ENCODE measurements around the gene NRG2.

GRCh38 chr5:139952574-139952973 lies 90.5 kb downstream of the NRG2 start:
- TF ChIP-seq, protein P1, sequence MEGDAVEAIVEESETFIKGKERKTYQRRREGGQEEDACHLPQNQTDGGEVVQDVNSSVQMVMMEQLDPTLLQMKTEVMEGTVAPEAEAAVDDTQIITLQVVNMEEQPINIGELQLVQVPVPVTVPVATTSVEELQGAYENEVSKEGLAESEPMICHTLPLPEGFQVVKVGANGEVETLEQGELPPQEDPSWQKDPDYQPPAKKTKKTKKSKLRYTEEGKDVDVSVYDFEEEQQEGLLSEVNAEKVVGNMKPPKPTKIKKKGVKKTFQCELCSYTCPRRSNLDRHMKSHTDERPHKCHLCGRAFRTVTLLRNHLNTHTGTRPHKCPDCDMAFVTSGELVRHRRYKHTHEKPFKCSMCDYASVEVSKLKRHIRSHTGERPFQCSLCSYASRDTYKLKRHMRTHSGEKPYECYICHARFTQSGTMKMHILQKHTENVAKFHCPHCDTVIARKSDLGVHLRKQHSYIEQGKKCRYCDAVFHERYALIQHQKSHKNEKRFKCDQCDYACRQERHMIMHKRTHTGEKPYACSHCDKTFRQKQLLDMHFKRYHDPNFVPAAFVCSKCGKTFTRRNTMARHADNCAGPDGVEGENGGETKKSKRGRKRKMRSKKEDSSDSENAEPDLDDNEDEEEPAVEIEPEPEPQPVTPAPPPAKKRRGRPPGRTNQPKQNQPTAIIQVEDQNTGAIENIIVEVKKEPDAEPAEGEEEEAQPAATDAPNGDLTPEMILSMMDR (IDR thresholded peaks at IDR 0.05; ENCODE audit: extremely low read depth in 1 of 2, insufficient read depth in 1 of 2, low read depth in 1 of 2, low read length in 2 of 2) = no peak
- TF ChIP-seq POLR2AphosphoS5 (IDR thresholded peaks at IDR 0.05; ENCODE audit: insufficient read depth, low read depth, low read length) (no peak), POLR2A (IDR thresholded peaks at IDR 0.05; ENCODE audit: low read depth, low read length) (no peak), EZH2 (IDR thresholded peaks at IDR 0.05; ENCODE audit: borderline replicate concordance, low read depth, low read length, severe bottlenecking) (no peak), GATA2 (IDR thresholded peaks at IDR 0.05; ENCODE audit: insufficient read depth, insufficient read length, low read depth, low read length) (no peak)
- TF ChIP-seq, protein P2, sequence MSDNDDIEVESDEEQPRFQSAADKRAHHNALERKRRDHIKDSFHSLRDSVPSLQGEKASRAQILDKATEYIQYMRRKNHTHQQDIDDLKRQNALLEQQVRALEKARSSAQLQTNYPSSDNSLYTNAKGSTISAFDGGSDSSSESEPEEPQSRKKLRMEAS (IDR thresholded peaks at IDR 0.05; ENCODE audit: insufficient read depth, insufficient read length) = no peak

Measured in endothelial cell of umbilical vein (primary cell).